HG03097 (cell line): Measurements from ENCODE around the gene ZBTB12.
"Not testable (repeated sequence)": the region's sequence is repeated elsewhere in the genome, so short reads cannot be mapped to it uniquely, and the experiment has no call there.

Source experiments
- ATAC-seq: cut with Tn5 transposase; IDR thresholded peaks from one replicate; pipeline ENCODE4 v1.9.1; 2021; ENCODE audit not compliant: unreplicated experiment, low FRiP score

Gene ZBTB12

DNA sequence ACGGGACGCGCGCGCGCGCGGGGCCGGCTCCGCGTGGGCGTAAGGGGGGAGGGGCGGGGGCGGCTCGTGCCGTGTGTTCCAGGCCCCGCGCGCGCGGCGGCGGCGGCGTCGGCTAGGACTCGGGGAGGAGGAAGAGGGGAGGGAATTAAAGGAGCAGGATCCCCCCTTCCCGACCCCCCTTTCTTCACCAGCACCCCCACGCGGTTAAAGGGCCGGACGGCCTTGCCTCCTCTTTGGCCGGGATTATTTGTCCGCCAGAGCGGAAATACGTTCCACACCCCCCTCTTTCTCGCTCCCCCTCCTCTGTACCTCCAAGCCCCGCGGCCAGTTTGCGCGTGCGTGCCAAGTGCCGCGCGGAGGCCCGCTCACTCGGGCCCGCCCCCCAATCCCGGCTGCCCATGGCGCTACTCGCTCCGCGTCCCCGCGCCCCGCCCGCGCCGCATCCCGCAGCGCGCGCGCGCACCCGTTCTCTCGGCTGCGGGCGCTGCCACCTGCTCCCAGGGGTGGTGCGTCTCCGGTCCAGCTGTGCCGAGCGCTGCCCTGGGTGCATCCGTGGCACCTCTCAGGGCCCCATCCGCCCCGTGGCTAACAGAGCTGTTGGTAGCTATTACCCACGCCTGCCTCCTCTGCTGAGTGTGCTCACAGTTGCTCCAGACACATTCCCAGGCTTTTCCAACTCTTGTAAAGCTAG is at the start of gene ZBTB12:
Gene ZBTB12 (minus strand): TSS at position 134 of the 691 bp plus-strand sequence. CDS start 781 bp downstream, outside the sequence.
- ATAC-seq, result no peak

GRCh38 chr6:31949926-31950548 is 48.2 kb upstream of the ZBTB12 start:
- no peak for ATAC-seq

DNA sequence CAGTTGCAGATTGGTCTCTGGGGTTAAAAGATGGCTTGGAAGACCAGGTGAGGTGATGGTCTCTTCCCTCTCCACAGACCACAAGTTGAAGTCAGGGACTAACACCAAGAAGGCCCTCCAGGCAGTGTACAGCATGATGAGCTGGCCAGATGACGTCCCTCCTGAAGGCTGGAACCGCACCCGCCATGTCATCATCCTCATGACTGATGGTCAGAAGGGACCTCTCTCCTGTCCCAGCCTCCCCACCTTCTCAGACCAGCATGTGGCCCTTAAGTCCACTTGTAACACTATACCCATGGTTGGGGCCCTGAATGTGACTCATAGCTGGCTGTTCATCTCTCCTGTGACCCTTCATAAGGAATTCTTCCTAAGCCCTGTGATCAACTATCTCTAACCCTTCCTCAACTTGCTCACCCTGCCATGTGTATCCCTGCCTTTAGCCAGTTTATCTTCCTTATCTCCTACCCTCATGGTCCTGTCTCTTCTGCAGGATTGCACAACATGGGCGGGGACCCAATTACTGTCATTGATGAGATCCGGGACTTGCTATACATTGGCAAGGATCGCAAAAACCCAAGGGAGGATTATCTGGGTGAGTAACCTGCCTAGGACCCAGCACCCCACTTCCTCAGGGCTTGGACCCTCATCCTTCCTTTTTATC is 47.0 kb upstream of the ZBTB12 start:
- ATAC-seq, result no peak

DNA sequence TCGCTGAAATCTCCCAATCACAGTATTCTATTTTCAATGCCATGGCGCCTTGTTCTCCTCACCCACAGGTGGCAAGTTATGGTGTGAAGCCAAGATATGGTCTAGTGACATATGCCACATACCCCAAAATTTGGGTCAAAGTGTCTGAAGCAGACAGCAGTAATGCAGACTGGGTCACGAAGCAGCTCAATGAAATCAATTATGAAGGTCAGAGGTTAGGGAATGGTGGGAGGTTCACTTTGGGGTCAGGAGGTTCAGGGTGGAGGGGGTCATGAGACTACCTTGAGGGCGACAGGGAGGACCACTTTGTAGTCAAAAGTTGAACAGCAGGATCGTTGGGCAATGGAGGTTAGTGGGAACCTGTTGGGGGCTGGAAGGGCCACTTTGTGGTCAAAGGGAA is 46.4 kb upstream of the ZBTB12 start:
- no peak for ATAC-seq

DNA sequence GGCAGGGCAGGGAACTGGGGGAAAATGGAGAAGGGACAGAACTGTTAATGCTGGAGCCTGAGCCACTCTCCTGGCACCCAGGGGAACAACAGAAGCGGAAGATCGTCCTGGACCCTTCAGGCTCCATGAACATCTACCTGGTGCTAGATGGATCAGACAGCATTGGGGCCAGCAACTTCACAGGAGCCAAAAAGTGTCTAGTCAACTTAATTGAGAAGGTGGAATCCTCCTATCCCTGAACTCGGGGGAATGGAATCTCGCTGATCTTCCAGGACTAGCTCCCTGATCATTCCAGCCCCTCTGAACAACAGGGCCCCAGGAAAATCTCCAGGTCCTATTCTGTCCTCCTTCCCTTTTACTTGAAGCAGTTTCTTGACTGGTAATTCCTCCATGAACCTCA is 46.0 kb upstream of the ZBTB12 start:
- ATAC-seq, result no peak

GRCh38 chr6:31947070-31947675 is 45.3 kb upstream of the ZBTB12 start:
- no peak for ATAC-seq

- no peak for ATAC-seq
These were observed 44.5 kb upstream of the ZBTB12 start for GRCh38 chr6:31946370-31946885.

GRCh38 chr6:31945507-31946369 is 43.9 kb upstream of the ZBTB12 start, which contains the start of gene CFB:
Gene CFB (plus strand): TSS chr6:31946095. CDS start chr6:31946222, 127 bp downstream.
- ATAC-seq, result no peak

DNA sequence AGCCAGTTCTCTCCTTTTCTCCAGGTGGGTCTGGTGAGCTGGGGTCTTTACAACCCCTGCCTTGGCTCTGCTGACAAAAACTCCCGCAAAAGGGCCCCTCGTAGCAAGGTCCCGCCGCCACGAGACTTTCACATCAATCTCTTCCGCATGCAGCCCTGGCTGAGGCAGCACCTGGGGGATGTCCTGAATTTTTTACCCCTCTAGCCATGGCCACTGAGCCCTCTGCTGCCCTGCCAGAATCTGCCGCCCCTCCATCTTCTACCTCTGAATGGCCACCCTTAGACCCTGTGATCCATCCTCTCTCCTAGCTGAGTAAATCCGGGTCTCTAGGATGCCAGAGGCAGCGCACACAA is 43.2 kb upstream of the ZBTB12 start:
- no peak for ATAC-seq

DNA sequence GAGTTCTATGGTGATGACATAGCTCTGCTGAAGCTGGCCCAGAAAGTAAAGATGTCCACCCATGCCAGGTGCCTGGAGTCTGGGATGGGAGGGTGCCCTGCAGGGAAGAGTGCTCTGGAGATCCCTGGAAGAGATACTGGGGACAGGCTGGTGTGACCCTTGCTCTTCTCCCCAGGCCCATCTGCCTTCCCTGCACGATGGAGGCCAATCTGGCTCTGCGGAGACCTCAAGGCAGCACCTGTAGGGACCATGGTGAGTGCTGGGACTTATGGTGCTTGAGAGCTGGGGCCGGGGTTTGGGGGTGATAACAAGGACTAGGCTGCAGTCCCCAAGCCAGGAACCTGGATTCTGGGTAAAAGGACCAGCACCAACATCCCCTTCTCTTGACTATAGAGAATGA is 41.9 kb upstream of the ZBTB12 start:
- ATAC-seq, result no peak

GRCh38 chr6:31940256-31940664 is 38.4 kb upstream of the ZBTB12 start:
- ATAC-seq, result no peak

DNA sequence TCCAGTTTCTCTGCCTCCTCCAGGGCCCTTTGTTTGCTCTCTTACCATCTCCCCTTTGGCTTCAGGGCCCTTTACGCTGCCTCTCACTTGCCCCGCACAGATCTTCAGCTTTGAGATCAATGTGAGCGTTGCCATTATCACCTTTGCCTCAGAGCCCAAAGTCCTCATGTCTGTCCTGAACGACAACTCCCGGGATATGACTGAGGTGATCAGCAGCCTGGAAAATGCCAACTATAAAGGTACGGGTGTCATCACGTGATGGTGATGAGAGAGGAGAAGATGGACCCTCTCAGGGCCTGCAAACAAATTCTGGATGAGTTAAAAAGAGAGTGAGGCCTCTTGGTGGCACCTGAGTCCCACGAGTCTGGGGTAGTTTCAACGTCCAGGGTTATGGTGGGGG is 33.9 kb upstream of the ZBTB12 start:
- no peak for ATAC-seq

- ATAC-seq, result no peak
These were observed 33.1 kb upstream of the ZBTB12 start for GRCh38 chr6:31935021-31935420.

DNA sequence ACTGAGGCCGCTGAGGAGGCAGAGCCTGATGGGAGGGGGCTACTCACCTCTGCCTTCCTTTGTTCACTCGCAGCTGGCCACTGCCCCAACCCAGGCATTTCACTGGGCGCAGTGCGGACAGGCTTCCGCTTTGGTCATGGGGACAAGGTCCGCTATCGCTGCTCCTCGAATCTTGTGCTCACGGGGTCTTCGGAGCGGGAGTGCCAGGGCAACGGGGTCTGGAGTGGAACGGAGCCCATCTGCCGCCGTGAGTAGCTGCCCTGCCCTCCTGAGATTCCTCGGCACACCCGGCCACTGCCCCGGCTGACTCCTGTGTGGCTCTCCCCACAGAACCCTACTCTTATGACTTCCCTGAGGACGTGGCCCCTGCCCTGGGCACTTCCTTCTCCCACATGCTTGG is 31.7 kb upstream of the ZBTB12 start:
- no peak for ATAC-seq

GRCh38 chr6:31932137-31932536 is 30.3 kb upstream of the ZBTB12 start:
- ATAC-seq, result not testable (repeated sequence)

- no peak for ATAC-seq
These were observed 29.1 kb upstream of the ZBTB12 start for GRCh38 chr6:31930962-31931361.

GRCh38 chr6:31928672-31928939 is 26.7 kb upstream of the ZBTB12 start:
- ATAC-seq, result no peak

- ATAC-seq, result no peak
These were observed 26.2 kb upstream of the ZBTB12 start for GRCh38 chr6:31927863-31928671.

- ATAC-seq, result no peak
These were observed 25.5 kb upstream of the ZBTB12 start, which contains the start of gene C2 for GRCh38 chr6:31927242-31927862. Gene C2 (plus strand): TSS chr6:31927717. CDS start chr6:31927753, 36 bp downstream.
